AG08396 (cell line): Measurements from ENCODE around the gene KRTAP23-1.
A peak's percentile ranks its signal among the peaks of the same experiment; 100 is the strongest.

Experiments
- DNase-seq: peaks from one replicate; pipeline ENCODE4 v3.0.0; 2012; ENCODE audit warnings: low spot score, mixed read lengths

The KRTAP23-1 gene

GRCh38 chr21:30348506-30348905 lies at the start of gene KRTAP23-1:
TSS of gene KRTAP23-1 (minus strand) at chr21:30348606. CDS start at chr21:30348606, 0 bp downstream.
- no peak for DNase-seq

DNA sequence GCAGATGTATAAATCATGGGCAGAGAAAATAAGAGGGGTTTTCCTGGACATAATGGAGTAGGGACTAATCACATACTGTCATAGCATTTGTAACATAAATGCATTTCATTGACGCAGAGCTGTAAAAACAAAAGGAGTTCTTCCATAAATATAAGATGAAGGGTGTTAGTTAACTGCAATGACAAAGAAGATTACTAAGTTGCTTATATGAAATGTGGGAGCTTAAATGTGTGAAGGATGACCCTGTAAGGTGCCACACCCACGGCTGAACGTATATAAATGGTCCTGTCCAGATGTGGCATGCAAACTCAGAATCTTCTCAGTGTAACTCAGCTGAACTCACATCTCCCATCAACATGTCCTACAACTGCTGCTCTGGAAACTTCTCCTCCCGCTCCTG lies 47.3 kb upstream of the KRTAP23-1 start, which contains the start of gene KRTAP13-1:
Gene KRTAP13-1, plus strand, starts transcription at position 301 of the 400 bp plus-strand sequence. Its CDS starts 56 bp downstream, at position 357.
- no peak for DNase-seq

GRCh38 chr21:30391492-30392025 lies 43.2 kb upstream of the KRTAP23-1 start:
- no peak for DNase-seq

- no peak for DNase-seq
These were observed 33.8 kb upstream of the KRTAP23-1 start for GRCh38 chr21:30382201-30382600.

- no peak for DNase-seq
These were observed 23.8 kb upstream of the KRTAP23-1 start, which contains the start of gene KRTAP13-2 for GRCh38 chr21:30372139-30372770. TSS of gene KRTAP13-2 (minus strand) at chr21:30372271. CDS start at chr21:30372213, 58 bp downstream.

DNA sequence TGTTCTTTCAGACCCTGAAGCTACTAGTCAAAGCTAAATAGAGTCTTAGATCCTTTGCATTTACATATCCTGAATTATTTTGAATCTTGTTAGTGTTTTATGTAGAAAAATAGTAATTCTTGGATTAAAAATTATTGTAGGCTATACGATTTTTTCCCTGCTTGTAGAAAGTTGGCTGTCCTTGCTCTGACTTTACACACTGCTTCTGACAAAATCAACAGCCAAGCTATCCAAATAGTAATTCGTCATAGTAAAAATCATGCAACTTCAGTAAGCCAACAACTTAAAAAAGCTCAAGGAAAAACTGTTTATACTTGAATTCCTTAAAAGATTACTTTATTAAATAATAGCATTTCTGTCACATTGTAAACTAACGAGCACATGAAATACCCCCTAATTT lies 7.5 kb upstream of the KRTAP23-1 start:
- no peak for DNase-seq

DNA sequence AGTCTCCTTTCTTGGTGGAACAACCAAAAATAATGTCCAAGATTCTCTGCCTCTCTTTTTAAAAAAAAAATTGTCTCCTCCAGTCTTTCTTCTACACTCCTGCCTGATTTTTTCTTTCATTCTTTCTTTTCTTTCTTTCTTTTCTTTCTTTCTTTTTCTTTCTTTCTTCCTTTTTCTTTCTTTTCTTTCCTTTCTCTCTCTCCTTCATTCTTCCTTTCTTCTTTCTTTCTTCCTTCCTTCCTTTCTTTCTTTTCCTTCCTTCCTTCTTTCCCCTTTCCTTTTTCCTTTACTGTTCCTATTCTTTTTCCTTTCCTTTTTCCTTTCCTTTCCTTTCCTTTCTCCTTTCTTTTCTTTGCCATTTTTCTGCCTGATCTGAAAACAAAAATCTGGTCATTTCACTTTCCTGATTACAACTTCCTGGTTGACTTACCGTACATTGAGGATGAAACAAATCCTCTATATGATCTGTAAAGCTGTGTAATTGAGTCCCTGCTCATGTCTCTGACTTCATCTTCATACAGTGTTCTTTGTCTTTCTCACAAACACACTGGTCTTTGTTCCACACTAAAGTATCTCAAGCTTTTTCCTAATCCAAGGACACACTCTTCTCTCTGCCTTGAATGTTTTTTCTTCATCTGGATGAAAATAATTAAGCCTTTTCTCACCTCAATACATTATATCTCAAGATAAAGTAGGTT lies 6.1 kb upstream of the KRTAP23-1 start:
- DNase-seq = no peak

- no peak for DNase-seq
These were observed 3.1 kb upstream of the KRTAP23-1 start for GRCh38 chr21:30351534-30351933.

DNA sequence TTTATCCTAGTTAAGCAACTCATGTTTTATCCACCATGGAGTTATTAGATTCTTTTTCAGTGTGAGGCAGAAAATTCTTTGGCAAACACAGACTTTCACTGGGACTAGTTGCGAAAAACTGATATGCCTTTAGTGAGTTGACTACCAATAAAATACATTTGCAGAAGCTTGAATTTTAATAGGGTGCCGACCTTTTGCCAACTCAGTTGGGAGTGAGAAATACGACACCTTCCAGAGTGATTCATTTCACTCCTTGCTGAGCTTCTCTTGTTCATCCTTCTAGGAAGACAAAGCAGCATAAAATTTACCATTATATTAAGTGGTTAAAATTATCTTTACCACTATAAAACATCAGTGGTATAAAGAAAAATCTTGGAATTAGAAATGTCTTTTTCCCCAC lies 1.2 kb upstream of the KRTAP23-1 start:
- DNase-seq = no peak

DNA sequence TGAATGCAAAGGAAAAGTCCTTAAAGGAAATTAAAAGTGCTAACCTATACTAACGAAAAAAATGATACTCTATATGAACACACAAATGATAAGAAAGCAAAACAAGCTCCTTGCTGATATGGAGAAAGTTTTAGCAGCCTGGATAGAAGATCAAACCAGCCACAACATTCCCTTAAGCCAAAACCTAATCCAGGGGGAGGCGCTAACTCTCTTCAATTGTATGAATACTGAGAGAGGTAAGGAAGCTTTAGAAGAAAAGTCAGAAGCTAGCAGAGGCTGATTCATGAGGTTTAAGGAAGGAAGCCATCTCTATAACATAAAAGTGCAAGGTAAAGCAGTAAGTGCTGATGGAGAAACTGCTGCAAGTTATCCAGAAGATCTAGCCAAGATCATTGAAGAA lies 3.4 kb downstream of the KRTAP23-1 start:
- no peak for DNase-seq

DNA sequence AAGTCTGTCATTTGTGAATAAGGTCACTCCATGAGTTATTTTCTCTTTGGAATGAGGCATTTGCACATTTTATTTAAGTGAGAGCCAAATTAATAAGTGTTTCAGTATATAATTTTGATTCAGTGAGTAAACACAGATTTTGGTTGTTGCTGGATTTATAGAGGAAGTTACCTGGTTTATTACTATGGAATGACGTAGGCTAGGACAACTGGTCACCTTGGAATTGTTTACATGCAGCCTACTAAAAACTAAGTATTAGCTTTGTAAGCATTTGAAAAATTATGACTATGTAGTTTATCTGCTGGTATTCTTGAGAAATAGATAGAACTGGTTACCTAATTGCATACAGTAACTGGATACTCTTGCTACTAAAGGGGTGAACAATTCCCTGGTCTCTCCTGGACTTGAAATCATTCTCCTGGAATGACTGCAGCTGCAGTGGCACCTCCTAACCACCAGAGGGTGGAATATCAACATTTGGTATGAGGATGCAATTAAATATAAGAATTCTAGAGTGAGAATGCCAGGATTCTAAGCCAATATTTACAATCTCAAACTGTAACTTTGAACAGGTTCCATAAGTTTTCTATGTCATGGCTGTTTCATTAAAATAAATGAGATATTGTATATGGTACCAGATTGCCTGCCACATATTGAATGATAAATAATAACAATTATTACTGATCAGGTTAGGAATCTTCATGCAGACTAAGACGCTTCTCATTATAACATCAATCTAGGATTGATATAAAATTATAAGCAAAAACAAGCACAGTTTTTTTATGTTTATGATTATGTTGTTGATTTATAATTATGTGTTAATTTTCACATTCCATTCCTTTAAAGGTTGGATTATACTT lies 7.5 kb downstream of the KRTAP23-1 start:
- DNase-seq = peak; percentile 4

DNA sequence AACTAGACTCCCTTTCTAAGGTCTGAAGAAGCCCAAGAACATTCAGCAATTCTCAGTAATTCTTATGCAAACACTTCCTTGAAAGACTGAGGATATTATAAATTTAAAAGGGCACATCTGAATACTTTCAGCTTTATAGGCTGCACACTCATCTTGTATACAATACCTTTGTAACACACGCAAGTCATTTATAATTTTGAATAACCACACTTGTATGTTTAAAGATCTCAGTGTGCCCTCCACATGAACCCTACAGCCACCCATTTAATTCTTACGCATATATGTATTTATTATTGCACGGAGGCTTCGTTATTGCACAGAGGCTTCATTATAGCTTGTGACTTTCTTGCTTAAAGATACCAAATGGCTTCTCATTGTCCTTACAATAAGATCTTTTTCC lies 9.7 kb downstream of the KRTAP23-1 start:
- no peak for DNase-seq

DNA sequence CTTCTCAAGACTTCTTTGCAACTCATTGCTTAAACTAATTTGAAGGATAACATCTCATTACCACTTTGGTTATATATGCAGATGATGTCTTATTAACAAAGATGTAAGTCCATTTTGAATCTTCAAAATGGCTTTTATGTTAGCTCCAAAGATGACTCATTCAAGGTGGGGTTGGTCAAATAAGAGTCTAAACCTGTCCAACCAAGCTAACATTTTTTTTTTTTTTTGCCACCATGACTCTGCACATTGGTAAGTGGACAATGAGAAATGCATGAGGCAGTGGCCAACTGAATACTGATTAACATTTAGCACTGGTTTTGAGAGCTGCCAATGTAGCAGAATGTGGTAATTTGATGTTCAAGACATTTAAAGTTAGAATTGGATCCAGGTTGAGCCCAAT lies 10.6 kb downstream of the KRTAP23-1 start:
- no peak for DNase-seq

DNA sequence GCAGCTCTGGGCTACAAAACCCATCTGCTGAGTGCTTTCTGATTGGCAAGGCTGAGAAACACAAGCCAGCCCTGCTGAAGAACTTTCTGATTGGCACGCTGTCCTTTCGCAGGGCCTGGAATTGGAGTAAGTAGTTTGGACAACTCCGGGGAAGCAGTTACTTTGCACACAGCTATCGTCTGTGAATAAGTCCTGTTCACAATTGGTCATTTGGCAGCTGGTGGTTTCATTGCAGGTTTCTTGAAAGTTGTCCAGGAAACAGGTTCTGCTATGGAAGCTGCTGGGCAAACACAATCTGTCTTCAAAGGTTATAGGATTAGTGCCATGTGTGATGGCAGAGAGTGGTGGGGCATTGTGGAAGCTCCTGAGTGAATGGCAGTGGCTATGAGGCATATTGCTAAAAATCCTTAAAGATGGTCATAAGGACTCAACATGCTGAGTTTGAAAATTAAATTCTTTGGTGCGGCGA lies 11.1 kb downstream of the KRTAP23-1 start, which contains the start of gene KRTAP27-1:
Gene KRTAP27-1, minus strand, starts transcription at position 419 of the 469 bp plus-strand sequence. Its CDS starts 26 bp downstream, at position 393.
- DNase-seq = no peak

DNA sequence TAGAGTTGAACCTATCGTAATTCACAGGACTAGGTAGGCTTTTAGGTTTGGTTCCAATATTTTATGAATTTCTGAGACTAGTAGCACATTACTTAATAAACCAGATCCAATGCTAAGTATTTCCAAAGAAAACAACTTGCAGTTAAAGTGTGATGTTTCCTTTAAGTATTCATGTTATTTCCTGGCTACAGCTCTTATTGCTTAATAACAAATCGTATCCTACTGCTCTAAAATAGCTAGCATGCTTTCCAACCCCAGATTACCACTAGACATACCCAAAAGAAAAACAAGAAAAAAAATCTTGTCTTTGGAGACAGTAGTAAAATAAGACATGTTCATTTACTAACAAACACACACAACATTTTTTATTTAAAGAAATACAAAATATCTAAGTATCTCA lies 11.8 kb downstream of the KRTAP23-1 start:
- no peak for DNase-seq

DNA sequence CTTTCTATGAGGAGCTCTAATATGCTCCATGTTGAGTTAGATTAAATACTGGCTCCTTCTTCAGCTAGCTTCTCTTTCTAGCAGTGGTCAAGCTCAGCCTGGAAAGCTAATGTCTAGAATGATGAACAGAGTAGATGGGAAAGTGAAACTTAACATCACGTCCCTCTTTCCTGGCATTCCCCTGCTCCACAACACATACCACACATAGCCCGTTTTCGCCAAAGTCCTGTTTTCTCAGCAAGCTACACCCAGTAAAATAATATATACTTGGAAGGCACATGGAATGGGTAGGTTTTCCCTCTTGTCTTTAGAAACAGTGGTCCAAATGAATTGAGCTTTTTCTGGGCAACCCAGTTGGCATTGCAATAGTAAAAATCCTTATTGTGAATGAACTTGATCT lies 14.7 kb downstream of the KRTAP23-1 start:
- DNase-seq = no peak

DNA sequence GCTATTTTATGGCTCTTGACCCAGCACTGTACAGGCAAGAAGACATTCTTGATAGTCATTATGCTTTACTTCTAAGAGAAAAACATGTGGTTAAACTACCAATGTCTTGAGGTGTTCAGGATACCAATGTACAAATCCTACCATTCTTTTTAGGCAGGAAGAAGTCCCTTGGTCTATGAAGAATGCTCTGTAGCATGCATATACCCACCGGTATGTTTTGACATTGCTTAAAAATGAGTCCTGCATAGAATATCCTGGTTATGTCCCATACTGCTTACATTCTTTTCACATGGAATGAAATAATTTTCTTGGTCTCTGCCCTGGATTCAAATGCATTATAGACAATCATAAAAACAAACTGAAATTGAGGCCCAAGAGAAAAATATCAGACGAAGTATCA lies 15.7 kb downstream of the KRTAP23-1 start:
- no peak for DNase-seq

DNA sequence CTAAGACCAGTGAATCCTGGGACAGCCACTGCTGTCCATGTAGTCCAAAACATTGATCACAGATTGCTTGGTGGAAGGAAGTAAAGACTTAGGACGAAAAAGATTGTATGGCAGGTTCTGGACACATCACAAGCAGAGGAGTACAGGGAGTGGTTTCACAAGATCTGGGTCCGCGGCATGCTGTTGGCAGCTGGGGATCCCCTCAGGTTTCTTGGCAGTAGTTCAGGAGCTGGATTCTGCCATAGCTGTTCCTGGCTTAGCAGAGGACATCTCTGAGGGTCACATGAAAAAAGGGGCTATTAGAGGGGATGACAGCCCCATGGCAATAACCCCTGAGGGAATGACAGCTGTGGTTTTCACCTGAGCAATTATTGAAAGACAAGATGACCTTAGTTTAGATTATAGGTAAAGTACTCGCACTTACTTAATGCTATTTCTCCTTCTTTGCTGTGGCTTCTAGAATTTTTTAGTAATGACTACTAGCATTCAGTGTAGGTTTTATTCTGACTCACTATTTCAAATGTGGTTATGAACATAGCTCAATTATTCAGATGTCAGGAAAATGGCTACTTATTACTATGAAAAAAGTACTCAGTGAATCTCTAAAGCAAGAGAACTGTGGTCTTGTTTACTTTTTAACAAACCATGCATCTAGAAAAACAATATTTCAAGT lies 19.1 kb downstream of the KRTAP23-1 start:
- no peak for DNase-seq

DNA sequence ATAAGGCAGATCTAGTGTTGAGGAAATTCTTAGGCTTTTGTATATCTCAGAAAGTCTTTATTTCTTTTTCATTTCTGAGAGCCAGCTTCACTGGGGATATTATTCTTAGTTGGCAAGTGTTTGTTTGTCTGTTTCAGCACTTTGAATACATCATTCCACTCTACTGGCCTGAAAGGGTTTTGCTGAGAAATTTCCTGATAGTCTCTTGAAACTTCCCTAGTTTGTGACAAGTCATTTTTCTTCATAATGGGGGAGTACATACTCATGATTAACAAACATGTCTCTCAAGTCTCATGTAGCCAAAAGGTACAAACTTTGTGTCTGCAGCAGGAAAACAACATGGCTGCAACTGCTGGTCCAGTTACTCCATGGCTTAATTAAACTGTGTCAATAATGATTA lies 22.0 kb downstream of the KRTAP23-1 start:
- no peak for DNase-seq

DNA sequence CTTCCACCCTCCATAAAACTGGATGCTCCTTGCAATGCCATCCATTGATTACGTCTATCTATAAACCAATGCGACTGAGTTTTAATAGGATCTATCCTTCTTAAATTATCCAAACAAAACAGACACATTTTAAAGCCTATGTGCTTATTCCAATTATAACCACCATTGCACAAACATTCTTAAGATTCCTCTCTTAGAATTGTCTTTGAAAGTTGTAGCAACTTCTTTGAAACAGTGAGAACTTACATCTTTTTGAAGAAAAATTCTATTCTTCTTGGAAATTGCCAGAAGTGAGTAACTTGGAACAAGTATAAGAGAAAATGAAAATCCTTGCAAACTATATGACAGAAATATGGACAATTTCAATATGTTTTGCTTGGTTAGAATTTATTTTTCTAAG lies 28.2 kb downstream of the KRTAP23-1 start, which contains the start of gene KRTAP26-1:
Gene KRTAP26-1, minus strand, starts transcription at position 101 of the 400 bp plus-strand sequence. CDS start 280 bp downstream, outside the sequence.
- no peak for DNase-seq

GRCh38 chr21:30315701-30316100 lies 32.7 kb downstream of the KRTAP23-1 start:
- no peak for DNase-seq
